Measurements from ENCODE around the gene LRRC75A.
"Not testable (repeated sequence)": the region's sequence is repeated elsewhere in the genome, so short reads cannot be mapped to it uniquely, and the experiment has no call there.

Gene LRRC75A

GRCh38 chr17:16471295-16471694 is 20.7 kb downstream of the LRRC75A start:
- DNase-seq = no peak

DNA sequence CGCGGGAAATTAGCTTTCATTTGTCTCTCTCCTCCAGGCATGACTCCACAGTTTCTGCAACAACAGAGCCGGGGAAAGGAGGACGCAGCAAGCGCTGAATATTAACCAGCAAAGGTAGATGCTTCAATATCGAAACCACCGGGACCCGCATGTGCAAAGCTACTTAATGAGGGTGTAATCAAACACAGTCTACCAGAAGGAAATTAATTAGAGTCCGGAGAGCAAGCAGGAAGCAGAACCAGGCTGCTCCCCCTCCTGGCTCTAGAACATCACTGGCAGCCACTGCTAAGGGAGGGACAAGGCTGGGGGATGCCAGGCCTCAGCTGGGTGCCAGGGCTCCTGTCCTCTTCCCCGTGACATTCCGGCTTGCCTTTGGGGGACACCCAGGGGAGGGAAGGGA is 21.7 kb downstream of the LRRC75A start:
- DNase-seq = no peak

- DNase-seq = no peak
Observed at GRCh38 chr17:16468428-16468992, 23.5 kb downstream of the LRRC75A start.

- no peak for DNase-seq
Observed at GRCh38 chr17:16467886-16468285, 24.1 kb downstream of the LRRC75A start.

DNA sequence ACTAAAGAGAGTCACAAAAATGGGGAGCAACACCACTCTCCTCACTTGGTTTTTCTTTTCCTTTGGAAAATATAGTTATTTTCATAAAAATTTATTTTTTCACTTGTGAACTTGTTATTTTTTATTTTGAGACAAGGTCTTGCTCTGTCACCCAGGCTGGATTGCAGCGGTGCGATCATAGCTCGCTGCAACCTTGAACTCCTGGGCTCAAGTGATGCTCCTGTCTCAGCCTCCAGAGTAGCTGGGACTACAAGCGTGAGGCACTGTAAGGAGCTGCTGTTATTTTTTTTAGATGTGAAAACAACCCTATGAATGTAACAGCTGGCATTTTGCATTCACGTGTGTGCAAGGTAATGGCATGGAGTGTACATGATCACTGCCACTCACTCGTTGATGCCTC is 24.9 kb downstream of the LRRC75A start:
- no peak for DNase-seq

- DNase-seq = no peak
Observed at GRCh38 chr17:16466407-16466806, 25.6 kb downstream of the LRRC75A start.

DNA sequence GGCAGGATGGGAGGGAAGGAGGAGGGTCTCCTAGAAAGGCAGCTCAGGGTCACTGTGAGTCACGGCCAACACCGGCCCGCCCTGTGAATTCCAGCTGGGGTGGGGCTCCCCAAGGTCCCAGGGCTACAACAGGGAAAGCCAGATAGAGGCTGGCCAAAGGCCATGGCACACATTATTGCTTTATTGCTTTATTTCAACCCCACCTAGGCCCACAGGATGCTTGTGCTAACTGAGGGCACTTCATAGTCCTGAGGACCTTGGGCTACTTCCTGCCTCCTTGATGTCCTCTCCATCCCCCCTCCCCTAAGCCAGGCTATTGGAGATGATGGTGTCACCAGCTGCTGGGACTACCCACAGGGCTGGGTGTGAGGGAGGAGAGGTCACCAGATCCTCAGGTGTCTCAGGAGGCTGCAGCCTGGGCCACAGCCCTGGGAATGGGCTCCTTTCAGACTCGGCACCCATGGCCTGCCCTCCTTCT is 26.1 kb downstream of the LRRC75A start:
- no peak for DNase-seq

GRCh38 chr17:16465052-16465312 is 27.0 kb downstream of the LRRC75A start:
- no peak for DNase-seq

- DNase-seq = no peak
Observed at GRCh38 chr17:16464303-16465051, 27.5 kb downstream of the LRRC75A start.

DNA sequence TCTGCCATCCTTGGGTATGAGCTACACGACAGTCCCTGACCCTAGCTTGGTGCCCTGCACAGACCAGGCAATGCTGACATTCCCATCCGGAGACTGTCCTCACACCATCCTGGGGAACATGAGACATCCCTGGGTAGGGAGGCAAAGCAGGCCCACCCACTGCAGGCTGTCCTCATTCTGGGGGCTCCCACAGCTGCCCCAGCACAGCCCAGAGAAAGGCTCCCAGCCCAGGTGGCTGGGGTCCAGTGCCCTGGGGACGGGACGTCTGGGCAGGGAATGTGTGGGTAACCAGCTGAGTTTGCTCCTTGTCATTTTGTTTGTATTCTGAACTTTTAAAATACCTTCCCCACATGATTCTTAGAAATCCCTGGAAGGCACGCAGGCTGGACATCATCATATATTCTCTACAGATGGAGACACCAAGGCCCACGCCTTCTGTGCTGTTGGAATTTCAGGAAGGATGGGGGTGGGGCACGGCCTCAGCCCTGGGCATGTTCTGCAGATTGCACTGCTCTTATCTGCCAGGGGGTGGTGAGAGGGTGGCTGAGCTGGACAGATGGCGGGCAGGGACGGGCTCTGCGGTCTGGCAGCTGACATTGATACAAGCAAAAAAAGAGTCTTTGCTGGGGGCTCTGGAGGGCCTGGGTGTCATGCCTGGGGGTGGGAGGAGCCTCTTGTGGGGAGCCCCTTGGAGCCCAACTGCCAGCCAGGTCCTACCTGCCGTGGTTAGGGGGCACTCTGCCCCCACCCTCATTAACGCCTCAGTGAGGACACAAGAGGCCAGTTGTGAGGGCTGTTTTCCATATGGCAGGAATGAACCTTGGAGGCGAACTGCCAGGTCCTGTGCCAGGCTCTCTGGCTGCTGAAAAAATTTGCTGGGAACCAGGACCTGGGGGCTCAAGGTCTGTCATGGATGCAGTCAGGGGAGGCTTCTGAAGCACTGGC is 28.4 kb downstream of the LRRC75A start:
- DNase-seq = peak in 1 of 2 experiments; percentile 50

DNA sequence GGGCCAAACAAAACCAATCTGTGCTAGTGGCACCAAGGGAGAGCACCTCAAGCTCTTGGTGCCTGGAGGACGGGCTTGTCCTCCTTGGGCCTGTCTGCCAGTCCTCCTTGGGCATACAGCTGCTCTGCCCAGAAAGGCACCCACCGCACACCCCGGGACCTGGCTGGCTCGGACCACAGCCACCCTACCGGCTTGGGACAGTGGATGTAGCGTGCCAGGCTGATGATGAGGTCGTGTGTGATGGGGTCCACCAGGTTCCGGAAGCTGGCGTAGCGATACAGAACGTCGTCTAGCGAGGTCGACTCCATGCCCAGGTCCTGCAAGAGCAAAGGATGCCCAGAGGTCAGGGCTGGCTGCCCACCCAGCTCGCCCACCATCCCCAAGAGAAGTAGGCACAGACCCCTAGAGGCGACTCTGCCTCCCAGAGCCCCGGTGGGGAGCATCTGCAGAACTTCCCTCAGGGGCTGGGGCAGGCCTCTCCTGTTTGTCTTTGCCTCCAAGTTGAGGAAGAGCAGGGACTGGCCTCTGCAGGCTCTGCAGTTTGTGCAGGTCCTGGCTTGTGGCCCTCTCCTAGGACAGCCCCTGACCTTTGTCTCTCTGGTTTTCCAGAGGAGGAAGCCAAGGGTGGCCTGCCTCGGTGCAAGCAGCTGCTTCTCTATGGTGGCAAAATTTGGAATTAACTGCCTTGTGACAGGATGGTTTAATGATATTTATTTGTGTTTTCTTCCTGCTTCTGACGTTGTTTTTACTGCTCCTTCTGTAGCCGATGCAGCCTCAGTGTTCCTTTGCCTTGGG is 29.7 kb downstream of the LRRC75A start:
- no peak for DNase-seq

DNA sequence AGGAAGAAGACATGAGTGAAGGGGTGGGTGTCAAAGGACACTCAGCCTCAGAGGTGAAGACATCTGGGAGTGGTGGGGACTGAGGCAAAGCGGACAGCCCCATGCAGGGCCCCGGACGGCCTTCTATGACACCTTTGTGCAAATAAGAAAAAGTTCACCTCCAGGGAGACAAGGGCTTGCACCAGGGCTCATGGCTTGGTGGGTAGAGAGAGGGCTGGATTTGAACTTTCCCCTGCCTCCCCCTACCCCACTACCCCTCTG is 30.5 kb downstream of the LRRC75A start:
- DNase-seq = no peak

DNA sequence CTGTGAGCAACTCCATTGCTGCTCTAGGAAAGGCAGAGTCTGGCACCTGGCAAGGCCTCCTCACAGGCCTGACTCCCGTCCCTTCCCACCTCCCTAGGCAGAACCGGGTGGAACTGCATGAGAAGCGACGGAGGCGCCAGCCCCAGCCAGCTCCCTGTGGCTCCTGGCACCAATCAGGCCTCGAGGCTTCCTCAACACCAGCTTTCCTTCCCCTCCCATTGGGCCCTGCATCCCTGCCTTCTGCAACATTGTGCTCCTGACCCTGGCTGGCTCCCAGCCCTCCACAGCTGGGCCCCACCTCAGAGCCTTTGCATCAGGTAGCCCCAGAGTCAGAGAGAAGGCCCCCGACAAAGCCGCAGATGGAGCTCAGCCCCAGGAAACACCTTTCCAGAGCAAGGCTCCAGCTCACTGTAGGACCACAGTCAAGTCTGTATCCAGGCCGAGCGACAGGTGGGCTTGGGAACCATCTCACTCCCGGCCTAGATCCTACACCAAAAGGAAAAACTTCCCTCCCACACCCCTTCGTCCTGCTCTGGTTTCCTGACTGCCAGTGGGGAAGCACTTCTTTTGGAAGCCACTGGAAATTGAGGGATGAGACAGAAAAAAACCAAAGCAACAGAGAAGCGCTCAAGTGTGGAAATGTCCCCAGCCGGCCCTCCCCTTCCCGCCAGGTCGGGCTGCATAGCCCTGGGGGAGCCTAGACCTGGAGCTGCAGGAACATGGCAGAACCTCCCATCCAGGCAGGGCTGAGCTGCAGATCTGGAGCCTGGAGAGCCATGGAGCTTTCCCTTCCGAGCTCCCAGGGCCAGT is 31.0 kb downstream of the LRRC75A start:
- DNase-seq = no peak

- no peak for DNase-seq
Observed at GRCh38 chr17:16459855-16460550, 32.0 kb downstream of the LRRC75A start.

DNA sequence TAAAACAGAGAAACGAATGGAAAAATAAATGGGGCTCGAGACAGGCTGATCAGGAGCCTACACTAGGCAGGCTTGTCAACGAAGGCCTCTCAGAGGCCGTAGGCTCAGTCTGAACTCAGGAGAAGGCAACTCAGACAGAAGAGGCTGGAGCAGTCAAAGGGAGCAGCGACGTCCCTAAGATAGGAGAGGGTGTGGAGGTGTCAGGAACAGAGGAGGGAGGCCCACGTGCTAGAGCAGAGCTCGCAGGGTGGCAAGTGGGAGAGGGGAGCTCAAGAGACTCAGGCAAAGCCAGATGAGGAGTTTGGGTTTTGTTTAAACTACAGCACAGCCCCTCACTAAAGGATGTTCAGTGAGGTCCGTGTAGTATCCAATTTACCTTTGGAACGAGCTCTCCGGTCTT is 32.7 kb downstream of the LRRC75A start:
- no peak for DNase-seq

GRCh38 chr17:16456742-16457316 is 35.2 kb downstream of the LRRC75A start:
- no peak for DNase-seq

DNA sequence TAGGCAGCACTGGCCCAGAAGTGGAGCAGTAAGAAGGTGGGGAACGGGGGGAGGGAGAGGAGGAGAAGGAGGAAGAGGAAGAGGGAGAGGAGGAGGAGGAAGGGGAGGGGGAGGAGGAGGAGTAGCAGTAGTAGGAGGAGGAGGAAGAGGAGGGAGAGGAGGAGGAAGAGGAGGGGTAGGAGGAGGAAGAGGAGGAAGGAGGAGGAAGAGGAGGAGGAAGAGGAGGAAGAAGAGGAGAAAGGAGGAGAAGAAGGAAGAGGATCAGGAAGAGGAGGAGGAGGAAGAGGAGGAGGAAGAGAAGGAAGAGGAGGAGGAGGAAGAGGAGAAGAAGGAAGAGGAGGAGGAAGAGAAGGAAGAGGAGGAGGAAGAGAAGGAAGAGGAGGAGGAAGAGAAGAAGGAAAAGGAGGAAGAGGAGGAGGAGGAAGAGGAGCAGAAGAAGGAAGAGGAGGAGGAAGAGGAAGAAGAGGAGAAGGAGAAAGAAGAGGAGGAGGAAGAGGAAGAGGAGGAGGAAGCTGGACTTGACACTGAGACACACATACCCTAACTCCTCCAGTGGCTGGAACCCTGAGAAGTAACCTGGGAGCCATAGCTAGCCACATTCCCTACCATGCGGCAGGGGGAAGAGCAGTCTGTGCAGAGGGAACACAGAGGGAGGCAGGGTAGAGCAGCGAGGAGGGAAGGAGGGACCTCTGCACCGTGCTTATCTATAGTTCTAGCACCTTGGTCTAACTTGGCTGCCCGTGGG is 35.8 kb downstream of the LRRC75A start:
- no peak for DNase-seq

DNA sequence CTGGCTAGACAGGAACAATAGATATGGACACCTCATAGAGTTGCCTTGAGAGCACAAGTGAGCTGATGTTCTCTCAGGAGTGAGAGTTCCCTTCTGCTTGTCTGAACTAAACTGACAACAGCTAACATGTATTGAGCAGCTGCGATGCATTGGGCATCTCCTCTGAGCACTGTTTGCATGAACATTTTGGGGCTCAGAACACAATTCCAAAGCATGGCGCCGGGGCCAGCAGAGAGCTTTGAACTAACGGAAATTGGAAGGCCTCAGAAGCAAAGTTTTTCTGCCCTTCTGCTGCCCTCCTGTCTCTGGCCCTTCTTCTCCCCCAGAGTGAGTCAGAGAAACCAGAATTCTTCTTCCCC is 38.5 kb downstream of the LRRC75A start:
- no peak for DNase-seq

GRCh38 chr17:16452268-16452667 is 39.7 kb downstream of the LRRC75A start:
- not testable (repeated sequence) for DNase-seq

GRCh38 chr17:16450028-16450427 is 42.0 kb downstream of the LRRC75A start:
- DNase-seq = no peak

- DNase-seq = no peak
Observed at GRCh38 chr17:16449121-16449570, 42.8 kb downstream of the LRRC75A start.

Data from NCI-H187 (cell line).